Measurements from ENCODE around the gene PFN3. TPM values are rescaled to one million over a fixed set of nuclear protein-coding genes. Genes with fewer than 3 reads are reported as not detected.
"Not testable (repeated sequence)": the region's sequence is repeated elsewhere in the genome, so short reads cannot be mapped to it uniquely, and the experiment has no call there.

The PFN3 gene
- total and polyA plus RNA-seq, 12 donors = not detected

DNA sequence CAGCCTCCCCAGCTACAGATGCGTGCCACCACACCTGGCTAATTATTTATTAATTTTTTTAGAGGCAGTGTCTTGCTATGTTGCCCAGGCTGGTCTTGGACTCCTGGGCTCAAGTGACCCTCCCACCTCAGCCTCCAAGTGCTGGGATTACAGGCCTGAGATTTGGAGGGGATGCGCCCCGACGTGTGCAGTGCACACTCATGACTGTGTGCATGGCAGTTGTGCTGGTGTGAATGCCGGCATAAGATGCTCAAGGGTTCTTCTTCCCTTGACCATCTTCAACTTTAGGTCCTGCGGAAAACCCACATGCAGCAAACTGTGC, 19.7 kb downstream of the PFN3 start:
- no peaks in the 10 kb centered on the region for H3K4me1 ChIP-seq (replicated peaks in 1 of 2)
- H3K4me3 ChIP-seq = no peak overlapping the region
- no peak for TF ChIP-seq POLR2A (IDR thresholded peaks at IDR 0.05)
- TF ChIP-seq, protein P1, sequence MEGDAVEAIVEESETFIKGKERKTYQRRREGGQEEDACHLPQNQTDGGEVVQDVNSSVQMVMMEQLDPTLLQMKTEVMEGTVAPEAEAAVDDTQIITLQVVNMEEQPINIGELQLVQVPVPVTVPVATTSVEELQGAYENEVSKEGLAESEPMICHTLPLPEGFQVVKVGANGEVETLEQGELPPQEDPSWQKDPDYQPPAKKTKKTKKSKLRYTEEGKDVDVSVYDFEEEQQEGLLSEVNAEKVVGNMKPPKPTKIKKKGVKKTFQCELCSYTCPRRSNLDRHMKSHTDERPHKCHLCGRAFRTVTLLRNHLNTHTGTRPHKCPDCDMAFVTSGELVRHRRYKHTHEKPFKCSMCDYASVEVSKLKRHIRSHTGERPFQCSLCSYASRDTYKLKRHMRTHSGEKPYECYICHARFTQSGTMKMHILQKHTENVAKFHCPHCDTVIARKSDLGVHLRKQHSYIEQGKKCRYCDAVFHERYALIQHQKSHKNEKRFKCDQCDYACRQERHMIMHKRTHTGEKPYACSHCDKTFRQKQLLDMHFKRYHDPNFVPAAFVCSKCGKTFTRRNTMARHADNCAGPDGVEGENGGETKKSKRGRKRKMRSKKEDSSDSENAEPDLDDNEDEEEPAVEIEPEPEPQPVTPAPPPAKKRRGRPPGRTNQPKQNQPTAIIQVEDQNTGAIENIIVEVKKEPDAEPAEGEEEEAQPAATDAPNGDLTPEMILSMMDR (IDR thresholded peaks at IDR 0.05) = no peak
- no peak overlapping the region for H3K27ac ChIP-seq
- 77 to 89% (median 87%) methylated on average over 6 of the region's 6 CpGs for WGBS, 4 donors
- H3K27me3 ChIP-seq = peaks cover 10% of the 10 kb centered on the region
- H3K36me3 ChIP-seq (replicated peaks in 1 of 2) = no peaks in the 10 kb centered on the region
- DNase-seq = no peak
- intact Hi-C loops (cut with DNase I) = loop anchor here in 1 of 2 donors (10.0 kb wide), 1 partner anchor 66 kb away; the partner anchor contains the start of gene MXD3
- H3K9me3 ChIP-seq (replicated peaks in 1 of 3) = no peaks in the 10 kb centered on the region

DNA sequence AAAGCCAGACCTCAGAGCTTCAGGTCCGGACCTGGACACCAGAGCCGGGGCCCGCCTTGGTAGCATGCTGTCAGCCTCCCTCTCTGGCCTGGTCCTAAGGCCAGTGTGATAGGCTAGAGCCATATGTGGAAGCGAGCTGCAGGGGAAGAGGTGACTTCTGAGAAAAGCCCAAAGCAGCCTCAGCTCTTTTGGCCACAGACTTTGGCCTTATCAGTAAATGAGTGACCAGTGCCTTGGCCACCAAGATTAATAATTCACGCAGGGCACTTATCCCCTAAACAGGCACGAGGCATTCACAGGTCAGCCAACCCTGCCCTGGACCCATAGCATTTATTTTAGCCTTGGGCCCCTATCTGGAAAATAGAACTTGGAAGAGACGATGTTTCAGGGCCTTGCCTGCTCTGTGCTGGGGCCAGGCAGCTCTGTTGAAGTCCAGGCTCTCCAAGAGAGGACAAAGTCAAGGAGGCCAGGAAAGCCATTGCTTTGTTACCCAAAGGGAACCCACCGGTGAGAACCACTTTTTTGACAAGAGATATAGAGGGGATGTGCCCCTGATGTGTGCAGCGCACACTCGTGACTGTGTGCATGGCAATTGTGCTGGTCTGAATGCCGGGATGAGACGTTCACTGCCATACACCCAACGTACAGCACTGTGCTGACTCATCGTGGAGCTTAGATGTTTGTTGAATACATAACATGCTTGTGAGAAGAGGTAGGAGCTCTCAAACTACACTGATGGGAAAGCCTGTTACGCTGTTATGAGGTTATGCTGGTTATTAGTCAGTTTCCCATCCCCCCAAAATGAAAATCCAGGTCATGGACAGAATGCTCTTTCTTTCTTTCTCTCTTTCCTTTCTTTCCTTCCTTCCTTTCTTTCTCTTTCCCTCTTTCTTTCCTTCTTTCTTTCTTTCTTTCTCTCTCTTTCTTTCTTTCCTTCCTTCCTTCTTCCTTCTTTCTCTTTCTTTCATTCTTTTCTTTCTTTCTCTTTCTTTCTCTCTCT, 21.3 kb downstream of the PFN3 start:
- peaks cover 10% of the 10 kb centered on the region for H3K27me3 ChIP-seq
- 77 to 91% (median 82%) methylated on average over 9 to 15 of the region's 15 CpGs for WGBS, 4 donors
- H3K36me3 ChIP-seq (replicated peaks in 1 of 2) = no peaks in the 10 kb centered on the region
- TF ChIP-seq, protein P1 (IDR thresholded peaks at IDR 0.05) = no peak
- no peak for TF ChIP-seq POLR2A (IDR thresholded peaks at IDR 0.05)
- no peak overlapping the region for H3K27ac ChIP-seq
- H3K4me1 ChIP-seq (replicated peaks in 1 of 2) = no peaks in the 10 kb centered on the region
- no peaks in the 10 kb centered on the region for H3K9me3 ChIP-seq (replicated peaks in 1 of 3)
- no peak for DNase-seq
- H3K4me3 ChIP-seq = no peak overlapping the region
- intact Hi-C loops (cut with DNase I) = no loop called here

DNA sequence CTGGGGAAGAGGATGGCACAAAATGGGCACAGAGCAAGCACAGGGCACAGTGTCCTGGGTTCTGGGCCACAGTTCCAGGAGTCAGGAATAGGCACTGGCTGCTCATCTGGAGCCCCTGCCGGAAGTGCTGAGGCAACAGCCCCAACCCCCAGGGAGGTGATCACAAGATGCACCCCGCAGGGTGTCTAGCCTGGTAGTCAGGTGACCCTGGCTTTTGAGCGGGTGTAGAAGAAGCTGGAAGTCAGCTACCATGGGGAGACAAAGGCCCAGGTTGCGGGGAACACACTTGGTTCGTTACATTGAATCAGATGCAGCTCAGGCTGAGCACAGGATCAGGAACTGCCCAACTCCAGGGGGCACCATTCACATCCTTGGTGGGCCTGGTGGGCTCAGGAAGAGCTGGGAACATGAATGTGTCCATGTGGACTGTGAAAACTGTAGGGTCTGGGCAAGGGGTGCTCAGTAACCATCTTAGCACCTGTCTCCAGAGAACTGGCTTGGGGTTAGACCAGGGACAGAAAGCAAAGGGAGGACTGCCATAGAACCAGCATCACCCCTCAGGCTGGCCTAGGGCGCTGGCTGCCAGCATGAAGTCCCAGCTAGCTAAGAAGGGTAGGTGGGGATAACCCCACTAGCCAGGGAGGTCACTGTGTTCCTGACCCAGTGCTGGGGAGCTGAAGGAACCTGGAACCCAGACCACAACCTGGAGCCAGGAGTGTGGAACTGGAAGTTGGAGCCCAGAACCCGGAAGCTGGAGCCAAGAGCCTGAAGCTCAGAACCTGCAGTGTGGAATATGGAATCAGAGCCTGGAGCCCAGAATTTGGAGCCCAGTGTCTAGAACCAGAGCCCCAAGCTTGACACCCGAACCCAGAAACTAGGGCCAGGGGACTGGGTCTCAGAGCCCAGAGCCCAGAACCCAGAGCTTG, 22.3 kb downstream of the PFN3 start:
- no peak overlapping the region for H3K4me3 ChIP-seq
- H3K27ac ChIP-seq = no peak overlapping the region
- TF ChIP-seq, protein P1 (IDR thresholded peaks at IDR 0.05) = no peak
- no peak for TF ChIP-seq POLR2A (IDR thresholded peaks at IDR 0.05)
- intact Hi-C loops (cut with DNase I) = no loop called here
- H3K27me3 ChIP-seq = peaks cover 4% of the 10 kb centered on the region
- no peaks in the 10 kb centered on the region for H3K9me3 ChIP-seq (replicated peaks in 1 of 3)
- H3K36me3 ChIP-seq (replicated peaks in 1 of 2) = no peaks in the 10 kb centered on the region
- H3K4me1 ChIP-seq (replicated peaks in 1 of 2) = no peaks in the 10 kb centered on the region
- no peak for DNase-seq
- WGBS, 4 donors = 78 to 90% (median 85%) methylated on average over 6 to 8 of the region's 8 CpGs

DNA sequence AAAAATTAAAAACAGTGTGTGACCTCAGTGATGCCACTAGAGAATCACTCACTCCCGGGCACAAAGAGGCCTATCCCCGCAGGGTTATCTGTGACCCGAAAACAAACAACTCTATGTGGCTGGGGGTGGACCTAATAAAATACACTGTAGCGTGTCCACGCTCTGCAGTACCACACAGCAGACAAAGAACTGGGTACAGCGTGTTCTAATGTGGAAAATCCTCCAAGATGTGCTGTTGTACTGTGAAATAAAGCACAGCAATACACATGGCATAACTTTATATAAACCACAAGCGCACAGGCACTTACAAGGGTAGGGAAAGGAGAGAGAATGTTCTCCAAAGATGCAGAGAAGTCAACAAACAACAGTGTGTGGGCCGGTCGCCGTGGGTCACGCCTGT, 24.4 kb downstream of the PFN3 start:
- 88% methylated on average over 11 of the region's 11 CpGs for WGBS, 4 donors
- TF ChIP-seq, protein P1 (IDR thresholded peaks at IDR 0.05) = no peak
- TF ChIP-seq POLR2A (IDR thresholded peaks at IDR 0.05) = no peak
- no peak for DNase-seq
- H3K36me3 ChIP-seq (replicated peaks in 1 of 2) = no peaks in the 10 kb centered on the region
- no peaks in the 10 kb centered on the region for H3K9me3 ChIP-seq (replicated peaks in 1 of 3)
- H3K27ac ChIP-seq = no peak overlapping the region
- no peak overlapping the region for H3K4me3 ChIP-seq
- intact Hi-C loops (cut with DNase I) = no loop called here
- no peaks in the 10 kb centered on the region for H3K4me1 ChIP-seq (replicated peaks in 1 of 2)
- no peaks in the 10 kb centered on the region for H3K27me3 ChIP-seq

DNA sequence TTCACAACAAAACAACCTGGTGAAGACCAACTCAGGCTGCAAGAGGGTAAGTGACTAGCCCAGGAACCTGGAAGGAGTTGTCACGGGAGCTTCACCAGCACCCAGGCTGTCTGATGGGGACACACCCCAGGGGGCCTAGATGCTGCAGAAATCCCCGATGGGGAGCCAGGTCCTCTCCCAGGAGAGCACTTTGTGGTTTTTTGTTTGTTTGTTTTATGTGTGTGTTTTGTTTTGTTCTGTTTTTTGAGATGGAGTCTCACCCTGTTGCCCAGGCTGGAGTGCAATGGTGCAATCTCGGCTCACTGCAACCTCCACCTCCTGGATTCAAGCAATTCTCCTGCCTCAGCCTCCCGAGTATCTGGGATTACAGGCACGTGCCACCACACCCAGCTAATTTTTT, 24.9 kb downstream of the PFN3 start:
- H3K4me1 ChIP-seq (replicated peaks in 1 of 2); H3K27me3 ChIP-seq; DNase-seq; H3K9me3 ChIP-seq (replicated peaks in 1 of 3); H3K4me3 ChIP-seq; H3K27ac ChIP-seq; intact Hi-C loops (cut with DNase I); H3K36me3 ChIP-seq (replicated peaks in 1 of 2): not testable (repeated sequence)
- WGBS, 4 donors = 80 to 86% (median 85%) methylated on average over 5 of the region's 5 CpGs

All from adrenal gland (tissue), 12 donors.